D721Med (cell line): ENCODE data around the gene PRUNE2.

Source experiments
- DNase-seq: peaks from one replicate; pipeline ENCODE4 v3.0.0; 2011; ENCODE audit warnings: low spot score; ENCODE audit not compliant: insufficient read length
- FAIRE-seq: peaks from 2 replicates; lab custom pipeline; 2011; peaks lifted over from hg19 to GRCh38; lab: Jason Lieb, UNC
- TF ChIP-seq, protein P1 (sequence below): IDR thresholded peaks from 2 replicates; pipeline ENCODE4 v1.5.1; 2012; ENCODE audit warnings: mild to moderate bottlenecking, control low read depth; ENCODE audit not compliant: insufficient read depth; ENCODE audit errors: missing control alignments

PRUNE2 gene

DNA sequence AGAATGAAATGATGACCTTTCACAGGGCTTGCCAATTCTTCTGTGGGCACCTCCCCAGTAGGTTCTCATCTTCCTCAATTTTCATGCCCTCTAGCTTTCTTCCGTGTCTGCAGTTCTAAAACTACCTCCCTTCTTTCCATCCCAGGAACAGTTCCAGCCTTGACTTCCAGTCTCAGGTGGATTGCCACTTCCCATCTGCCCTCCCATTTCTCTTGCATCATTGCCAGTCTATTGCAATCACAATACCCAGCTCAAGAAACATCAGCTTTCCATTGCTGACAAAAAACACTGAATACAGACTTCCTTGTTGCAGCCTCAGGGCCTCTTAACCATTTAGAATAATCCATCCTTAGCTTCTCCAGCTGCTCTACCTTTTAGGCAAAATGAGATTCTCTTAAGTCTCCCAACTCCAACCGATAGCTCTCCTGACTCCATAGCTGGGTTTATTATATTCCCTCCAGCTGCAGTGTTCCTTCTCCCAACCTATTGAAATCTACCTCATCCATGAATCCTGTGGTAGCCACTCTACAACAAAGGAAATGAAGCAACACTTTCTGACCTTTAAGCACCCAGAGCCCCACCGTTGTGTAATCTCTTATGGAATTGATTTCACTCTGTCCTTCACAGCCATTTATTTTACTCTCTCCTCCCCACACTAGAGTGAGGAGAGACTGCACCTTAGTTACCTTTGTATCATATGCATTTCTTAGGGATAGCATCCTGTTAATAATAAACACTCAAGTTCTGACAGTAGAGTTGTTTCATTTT, 217.3 kb downstream of the PRUNE2 start:
- TF ChIP-seq, protein P1, sequence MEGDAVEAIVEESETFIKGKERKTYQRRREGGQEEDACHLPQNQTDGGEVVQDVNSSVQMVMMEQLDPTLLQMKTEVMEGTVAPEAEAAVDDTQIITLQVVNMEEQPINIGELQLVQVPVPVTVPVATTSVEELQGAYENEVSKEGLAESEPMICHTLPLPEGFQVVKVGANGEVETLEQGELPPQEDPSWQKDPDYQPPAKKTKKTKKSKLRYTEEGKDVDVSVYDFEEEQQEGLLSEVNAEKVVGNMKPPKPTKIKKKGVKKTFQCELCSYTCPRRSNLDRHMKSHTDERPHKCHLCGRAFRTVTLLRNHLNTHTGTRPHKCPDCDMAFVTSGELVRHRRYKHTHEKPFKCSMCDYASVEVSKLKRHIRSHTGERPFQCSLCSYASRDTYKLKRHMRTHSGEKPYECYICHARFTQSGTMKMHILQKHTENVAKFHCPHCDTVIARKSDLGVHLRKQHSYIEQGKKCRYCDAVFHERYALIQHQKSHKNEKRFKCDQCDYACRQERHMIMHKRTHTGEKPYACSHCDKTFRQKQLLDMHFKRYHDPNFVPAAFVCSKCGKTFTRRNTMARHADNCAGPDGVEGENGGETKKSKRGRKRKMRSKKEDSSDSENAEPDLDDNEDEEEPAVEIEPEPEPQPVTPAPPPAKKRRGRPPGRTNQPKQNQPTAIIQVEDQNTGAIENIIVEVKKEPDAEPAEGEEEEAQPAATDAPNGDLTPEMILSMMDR: no peak
- FAIRE-seq: no peak
- no peak for DNase-seq

DNA sequence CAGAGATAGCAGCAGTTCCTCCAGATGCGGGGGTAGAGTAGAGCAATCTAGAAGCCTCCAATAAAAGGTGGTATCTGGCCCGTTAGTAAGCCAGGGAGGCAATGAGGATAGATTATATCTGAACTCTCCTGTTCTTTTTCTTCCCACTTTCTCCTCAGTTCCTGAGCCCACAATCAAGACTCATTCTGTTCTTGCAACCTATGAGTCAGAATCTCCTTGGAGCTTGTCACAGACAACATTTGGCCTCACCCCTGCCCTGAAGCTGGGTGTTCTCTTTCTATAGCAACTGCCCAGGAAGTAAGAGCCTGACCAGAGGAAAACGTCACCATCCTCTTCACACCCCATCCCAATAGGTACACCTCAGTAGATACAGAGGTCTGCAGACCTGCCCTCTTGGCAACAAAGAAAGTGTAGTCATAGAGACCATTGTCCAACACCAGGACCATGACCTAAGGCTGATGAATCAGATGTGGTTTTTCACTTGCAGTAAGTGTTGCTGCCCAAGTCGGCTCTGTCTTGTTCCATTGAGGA, 218.0 kb downstream of the PRUNE2 start:
- no peak for FAIRE-seq
- DNase-seq: no peak

DNA sequence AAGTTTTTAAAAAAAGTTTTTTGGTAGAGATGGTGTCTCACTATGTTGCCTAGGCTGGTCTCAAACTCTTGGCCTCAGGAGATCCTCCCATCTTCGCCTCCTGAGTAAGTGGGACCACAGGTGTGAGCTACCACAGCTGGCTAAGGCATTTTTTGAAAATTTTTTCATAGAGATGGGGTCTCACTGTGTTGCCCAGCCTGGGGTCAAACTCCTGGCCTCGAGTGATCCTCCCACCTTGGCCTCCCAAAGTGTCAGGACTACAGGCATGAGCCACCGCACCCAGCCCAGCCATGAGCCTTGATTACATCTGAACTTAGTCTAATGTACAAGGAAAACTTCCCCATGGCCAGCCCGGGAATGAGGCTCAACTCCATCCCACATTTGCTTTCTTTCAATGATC, 219.2 kb downstream of the PRUNE2 start:
- FAIRE-seq (no peak), DNase-seq (no peak)
- TF ChIP-seq, protein P1: no peak

More for the DNA sequence above, 218.0 kb downstream of the PRUNE2 start:
- TF ChIP-seq, protein P1: no peak

DNA sequence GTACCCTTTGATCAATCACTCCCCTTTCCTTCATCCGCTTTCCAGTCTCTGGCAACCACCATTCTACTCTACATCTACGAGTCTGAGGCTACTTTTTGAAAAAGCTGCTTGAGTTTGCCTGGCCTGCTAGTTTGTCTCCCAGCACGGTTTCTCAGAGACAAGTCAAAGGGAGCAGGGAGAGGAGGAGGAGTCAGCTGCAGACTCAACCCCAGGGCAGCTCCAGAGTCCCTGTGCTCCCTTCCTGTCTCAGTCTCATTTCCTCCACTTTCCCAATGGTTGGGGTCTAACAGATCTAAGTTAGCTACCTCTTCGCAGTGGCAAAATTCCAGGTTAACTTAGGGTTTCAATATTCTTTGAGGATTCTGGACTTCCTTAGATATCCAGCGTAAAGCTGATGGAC, 221.7 kb downstream of the PRUNE2 start:
- FAIRE-seq: no peak
- TF ChIP-seq, protein P1: no peak

DNA sequence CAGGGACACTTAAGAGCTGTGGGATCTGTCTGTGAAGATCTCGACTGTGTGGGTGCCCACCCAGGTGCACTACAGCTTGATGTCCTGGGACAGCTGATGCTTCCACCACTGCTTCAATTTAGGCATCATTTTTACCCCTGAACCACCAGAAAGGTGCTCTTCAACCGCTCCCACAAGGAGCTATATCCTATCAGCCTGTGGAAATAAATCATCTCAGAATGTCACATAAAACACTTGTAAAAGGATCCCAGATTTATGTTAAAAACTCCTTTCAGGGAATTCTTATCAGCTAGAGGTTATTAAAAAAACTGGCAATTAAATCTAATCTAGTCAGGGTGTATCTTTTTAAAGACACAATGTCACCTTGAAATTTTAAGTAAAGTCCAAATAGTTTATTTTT, 224.4 kb downstream of the PRUNE2 start:
- FAIRE-seq: no peak
- no peak for DNase-seq
- TF ChIP-seq, protein P1: no peak

More for the DNA sequence above, 221.7 kb downstream of the PRUNE2 start:
- no peak for DNase-seq

DNA sequence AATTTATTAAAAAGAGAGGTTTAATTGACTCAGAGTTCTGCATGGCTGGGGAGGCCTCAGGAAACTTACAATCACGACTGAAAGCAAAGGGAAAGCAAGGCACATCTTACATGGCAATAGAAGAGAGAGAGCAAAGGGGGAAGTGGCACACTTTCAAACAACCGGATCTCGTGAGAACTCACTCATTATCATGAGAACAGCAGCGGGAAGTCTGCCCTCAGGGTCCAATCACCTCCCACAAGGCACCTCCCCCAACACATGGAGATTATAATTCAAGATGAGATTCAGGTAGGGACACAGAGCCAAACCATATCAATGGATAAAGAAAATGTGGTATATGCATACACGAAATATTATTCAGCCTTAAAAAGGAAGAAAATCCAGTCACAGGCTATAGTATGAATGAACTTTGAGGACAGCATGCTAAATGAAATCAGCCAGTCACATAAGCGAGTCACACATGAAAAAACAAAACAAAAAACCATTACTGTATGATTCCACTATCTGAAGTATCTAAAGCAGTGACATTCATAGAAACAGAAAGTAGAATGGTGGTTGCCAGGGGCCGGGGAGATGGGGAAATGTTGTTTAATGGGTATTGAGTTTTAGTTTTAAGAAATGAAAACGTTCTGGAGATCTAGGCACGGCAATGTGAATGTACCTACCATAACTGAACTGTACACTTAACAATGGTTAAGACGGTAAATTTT, 225.0 kb downstream of the PRUNE2 start:
- TF ChIP-seq, protein P1: no peak
- FAIRE-seq (no peak), DNase-seq (no peak)
